Measurements from ENCODE around the gene GPATCH2L. TPM values are rescaled to one million over a fixed set of nuclear protein-coding genes. Genes with fewer than 3 reads are reported as not detected.

The GPATCH2L gene
- total RNA-seq, 1 donor from 2014 or later: 115 TPM

DNA sequence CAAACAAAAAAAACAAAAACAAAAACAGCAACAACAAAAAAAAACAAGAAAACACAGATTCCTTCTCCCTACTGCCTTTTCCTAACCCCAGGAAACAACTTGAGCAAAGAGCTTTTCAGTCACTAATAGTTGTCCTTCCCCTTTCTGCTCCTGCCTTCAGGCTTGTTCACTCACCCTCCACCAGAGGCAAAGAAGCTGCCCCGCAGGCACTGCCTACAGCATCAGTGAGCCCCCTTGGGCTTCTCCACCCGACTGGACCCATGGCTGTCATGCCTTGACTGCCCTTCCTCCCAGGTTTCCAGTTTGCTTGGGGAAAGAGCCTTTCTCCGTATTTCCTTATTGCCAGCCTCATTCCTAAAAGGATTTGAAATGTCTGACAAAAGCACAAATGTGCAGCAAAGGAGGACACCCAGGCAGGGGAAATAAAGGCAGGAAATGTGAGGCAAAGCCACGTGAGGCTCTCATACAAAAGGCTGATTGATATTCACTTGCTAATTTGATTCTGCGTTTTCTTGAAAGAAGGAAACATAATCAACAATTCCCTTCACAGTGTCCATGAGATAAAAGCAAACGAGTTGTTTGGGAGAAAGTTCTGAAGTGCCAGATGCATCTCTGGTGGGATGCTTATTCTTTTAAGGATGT lies 85.7 kb downstream of the GPATCH2L start:
- peaks cover 18% of the 10 kb centered on the region for H3K36me3 Mint-ChIP-seq (ENCODE audit: unreplicated experiment)

DNA sequence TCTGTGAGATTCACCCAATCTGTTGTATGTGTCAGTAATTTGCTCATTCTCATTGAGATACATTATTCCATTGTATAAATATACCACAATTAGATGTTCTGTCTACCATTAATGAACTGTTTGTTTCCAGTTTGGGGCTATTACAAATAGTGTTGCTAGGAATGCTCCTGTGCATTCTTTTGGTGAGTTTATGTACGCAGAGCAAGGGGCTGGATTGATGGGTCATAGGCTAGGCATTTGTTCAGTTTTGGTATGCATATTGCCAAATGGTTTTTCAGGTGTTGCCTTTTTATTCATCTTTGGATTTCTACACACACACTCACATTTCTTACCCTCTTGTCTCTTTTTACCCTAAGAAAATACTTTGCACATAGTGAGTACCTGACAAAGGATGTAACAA lies 93.4 kb downstream of the GPATCH2L start:
- no peak for DNase-seq
- H3K9me3 Mint-ChIP-seq (ENCODE audit: unreplicated experiment): no peaks in the 10 kb centered on the region
- peaks cover 22% of the 10 kb centered on the region for H3K36me3 Mint-ChIP-seq (ENCODE audit: unreplicated experiment)
- H3K4me1 Mint-ChIP-seq (ENCODE audit: low read depth, unreplicated experiment): peaks cover 11% of the 10 kb centered on the region
- TF ChIP-seq CTCF (IDR thresholded peaks at IDR 0.05; ENCODE audit: partially characterized antibody, unreplicated experiment): no peak
- H3K27me3 Mint-ChIP-seq (ENCODE audit: unreplicated experiment): peaks cover 5% of the 10 kb centered on the region
- no peak overlapping the region for H3K27ac Mint-ChIP-seq (ENCODE audit: unreplicated experiment)
- H3K4me3 Mint-ChIP-seq (ENCODE audit: unreplicated experiment): no peak overlapping the region

More for the DNA sequence above, 85.7 kb downstream of the GPATCH2L start:
- Mint-ChIP-seq H3K4me1 (ENCODE audit: low read depth, unreplicated experiment) (no peaks in the 10 kb centered on the region), H3K27me3 (ENCODE audit: unreplicated experiment) (peaks cover 5% of the 10 kb centered on the region), H3K9me3 (ENCODE audit: unreplicated experiment) (peaks cover 2% of the 10 kb centered on the region), H3K27ac (ENCODE audit: unreplicated experiment) (no peak overlapping the region), H3K4me3 (ENCODE audit: unreplicated experiment) (no peak overlapping the region)
- no peak for DNase-seq
- no peak for TF ChIP-seq CTCF (IDR thresholded peaks at IDR 0.05; ENCODE audit: partially characterized antibody, unreplicated experiment)

- Mint-ChIP-seq H3K4me3 (ENCODE audit: unreplicated experiment) (peak overlapping the region; percentile 56), H3K4me1 (ENCODE audit: low read depth, unreplicated experiment) (peaks cover 23% of the 10 kb centered on the region), H3K27me3 (ENCODE audit: unreplicated experiment) (peaks cover 4% of the 10 kb centered on the region), H3K9me3 (ENCODE audit: unreplicated experiment) (no peaks in the 10 kb centered on the region), H3K27ac (ENCODE audit: unreplicated experiment) (no peak overlapping the region), H3K36me3 (ENCODE audit: unreplicated experiment) (peaks cover 5% of the 10 kb centered on the region)
- TF ChIP-seq CTCF (IDR thresholded peaks at IDR 0.05; ENCODE audit: partially characterized antibody, unreplicated experiment): no peak
- peak; percentile 25 for DNase-seq
These were observed 98.6 kb downstream of the GPATCH2L start for GRCh38 chr14:76250302-76250701.

GRCh38 chr14:76252471-76252870 lies 100.7 kb downstream of the GPATCH2L start:
- no peak for DNase-seq
- Mint-ChIP-seq H3K27ac (ENCODE audit: unreplicated experiment) (no peak overlapping the region), H3K9me3 (ENCODE audit: unreplicated experiment) (peaks cover 3% of the 10 kb centered on the region), H3K27me3 (ENCODE audit: unreplicated experiment) (peaks cover 4% of the 10 kb centered on the region), H3K4me3 (ENCODE audit: unreplicated experiment) (no peak overlapping the region), H3K36me3 (ENCODE audit: unreplicated experiment) (peaks cover 5% of the 10 kb centered on the region), H3K4me1 (ENCODE audit: low read depth, unreplicated experiment) (peaks cover 27% of the 10 kb centered on the region)
- TF ChIP-seq CTCF (IDR thresholded peaks at IDR 0.05; ENCODE audit: partially characterized antibody, unreplicated experiment): no peak

GRCh38 chr14:76253111-76253510 lies 101.4 kb downstream of the GPATCH2L start:
- Mint-ChIP-seq H3K9me3 (ENCODE audit: unreplicated experiment) (peaks cover 3% of the 10 kb centered on the region), H3K4me1 (ENCODE audit: low read depth, unreplicated experiment) (peaks cover 27% of the 10 kb centered on the region), H3K4me3 (ENCODE audit: unreplicated experiment) (no peak overlapping the region), H3K27me3 (ENCODE audit: unreplicated experiment) (peaks cover 4% of the 10 kb centered on the region), H3K36me3 (ENCODE audit: unreplicated experiment) (peaks cover 5% of the 10 kb centered on the region), H3K27ac (ENCODE audit: unreplicated experiment) (no peak overlapping the region)
- no peak for DNase-seq
- TF ChIP-seq CTCF (IDR thresholded peaks at IDR 0.05; ENCODE audit: partially characterized antibody, unreplicated experiment): no peak
